ENCODE results near the gene PTPN14.

GRCh38 chr1:214417545-214418210, 133.7 kb downstream of the PTPN14 start:
- TF ChIP-seq CTCF (conservative IDR thresholded peaks at IDR 0.05 in 1 of 2, IDR thresholded peaks at IDR 0.05 in 1 of 2; ENCODE audit: extremely low read depth in 1 of 2, insufficient read depth in 1 of 2, low read depth in 1 of 2, low read length in 2 of 2) (no peak), EZH2 (IDR thresholded peaks at IDR 0.05; ENCODE audit: borderline replicate concordance, low read length) (no peak)
